Ectodermal cell (in vitro differentiated cells): ENCODE results near the gene OR2AE1. TPM values are rescaled to one million over a fixed set of nuclear protein-coding genes. Genes with fewer than 3 reads are reported as not detected.

Source experiments
- H3K27ac ChIP-seq: 2 replicates; pipeline ENCODE4 v1.7.0; 2013; ENCODE audit warnings: mild to moderate bottlenecking, low read depth, low read length; ENCODE audit not compliant: insufficient read depth, poor library complexity, severe bottlenecking
- H3K27me3 ChIP-seq: 2 replicates; pipeline ENCODE4 v1.7.0; 2013; ENCODE audit warnings: mild to moderate bottlenecking, low read length; ENCODE audit not compliant: insufficient read depth, control insufficient read depth, poor library complexity, severe bottlenecking
- H3K36me3 ChIP-seq: one replicate; pipeline ENCODE4 v1.7.0; 2013; ENCODE audit warnings: low read length; ENCODE audit not compliant: control insufficient read depth, insufficient read depth
- H3K4me1 ChIP-seq: one replicate; pipeline ENCODE4 v1.7.0; 2013; ENCODE audit warnings: low read length; ENCODE audit not compliant: control insufficient read depth, insufficient read depth
- H3K4me3 ChIP-seq: 2 replicates; pipeline ENCODE4 v1.7.0; 2013; ENCODE audit warnings: low read depth, low read length, control low read depth; ENCODE audit not compliant: insufficient read depth
- H3K9me3 ChIP-seq: 2 replicates; pipeline ENCODE4 v1.7.0; 2013; ENCODE audit warnings: mild to moderate bottlenecking, low read length, moderate library complexity; ENCODE audit not compliant: control insufficient read depth
- WGBS, 2 experiments: methylation state at CpG; one replicate each; pipeline ENCODE4 v1.1.7; 2013; ENCODE audit warnings: missing lambda C conversion rate in 2 of 2; 5-methylcytosine and 5-hydroxymethylcytosine counted together
- polyA plus RNA-seq, 4 experiments: library from polyadenylated mRNA; stranded (reverse); fragments of 50-300 nt; gene quantifications; one replicate each; pipeline ENCODE4 v1.2.3, GENCODE V29; 2013

The OR2AE1 gene
- not detected for polyA plus RNA-seq (2013, experiment 1 of 4)
- not detected for polyA plus RNA-seq (2013, experiment 2 of 4)
- polyA plus RNA-seq (2013, experiment 3 of 4), result not detected
- polyA plus RNA-seq (2013, experiment 4 of 4), result not detected

GRCh38 chr7:99876933-99877332 lies at the start of gene OR2AE1:
Gene OR2AE1 (minus strand): TSS chr7:99877033. CDS start chr7:99877033, 0 bp downstream.
- no peak within 1 kb of the TSS for H3K27ac ChIP-seq
- H3K9me3 ChIP-seq, result no peaks in the 10 kb centered on the region
- WGBS, 2 experiments, result 93 to 96% methylated on average over 2 of the region's 3 CpGs
- no peaks in the 10 kb centered on the region for H3K27me3 ChIP-seq
- H3K4me1 ChIP-seq, result no peaks in the 10 kb centered on the region
- H3K4me3 ChIP-seq, result no peak within 1 kb of the TSS
- no peaks in the 10 kb centered on the region for H3K36me3 ChIP-seq

GRCh38 chr7:99926321-99926720 lies 49.5 kb upstream of the OR2AE1 start:
- Histone ChIP-seq H3K9me3 (no peaks in the 10 kb centered on the region), H3K4me1 (no peaks in the 10 kb centered on the region), H3K4me3 (no peak overlapping the region), H3K36me3 (no peaks in the 10 kb centered on the region), H3K27ac (no peak overlapping the region), H3K27me3 (peaks cover 33% of the 10 kb centered on the region)

- H3K36me3 ChIP-seq, result no peaks in the 10 kb centered on the region
- no peak overlapping the region for H3K4me3 ChIP-seq
- H3K27ac ChIP-seq, result no peak overlapping the region
- no peaks in the 10 kb centered on the region for H3K9me3 ChIP-seq
- WGBS, 2 experiments, result 95% methylated on average over 3 of the region's 3 CpGs
- H3K27me3 ChIP-seq, result peaks cover 26% of the 10 kb centered on the region
- H3K4me1 ChIP-seq, result peaks cover 2% of the 10 kb centered on the region
Observed at GRCh38 chr7:99923200-99923599, 46.4 kb upstream of the OR2AE1 start.

GRCh38 chr7:99920149-99920548 lies 43.3 kb upstream of the OR2AE1 start:
- H3K9me3 ChIP-seq, result no peaks in the 10 kb centered on the region
- H3K36me3 ChIP-seq, result no peaks in the 10 kb centered on the region
- peak overlapping the region; percentile 76 for H3K4me3 ChIP-seq
- H3K27me3 ChIP-seq, result no peaks in the 10 kb centered on the region
- H3K27ac ChIP-seq, result no peak overlapping the region
- WGBS, 2 experiments, result 90 to 92% methylated on average over 3 of the region's 3 CpGs
- H3K4me1 ChIP-seq, result peaks cover 6% of the 10 kb centered on the region

- H3K4me3 ChIP-seq, result peak overlapping the region; percentile 76
- WGBS, 2 experiments, result 71 to 79% methylated on average over 4 of the region's 4 CpGs
- no peaks in the 10 kb centered on the region for H3K9me3 ChIP-seq
- peaks cover 6% of the 10 kb centered on the region for H3K4me1 ChIP-seq
- H3K36me3 ChIP-seq, result no peaks in the 10 kb centered on the region
- no peak overlapping the region for H3K27ac ChIP-seq
- H3K27me3 ChIP-seq, result no peaks in the 10 kb centered on the region
Observed at GRCh38 chr7:99919814-99920112, 42.9 kb upstream of the OR2AE1 start.

GRCh38 chr7:99918959-99919813 lies 42.4 kb upstream of the OR2AE1 start, which contains the start of gene TRIM4:
Gene TRIM4 (minus strand): TSS chr7:99919530. CDS start chr7:99919401, 129 bp downstream.
- peaks cover 6% of the 10 kb centered on the region for H3K4me1 ChIP-seq
- H3K36me3 ChIP-seq, result no peaks in the 10 kb centered on the region
- no peaks in the 10 kb centered on the region for H3K9me3 ChIP-seq
- no peaks in the 10 kb centered on the region for H3K27me3 ChIP-seq
- peak within 1 kb of the TSS; percentile 76 for H3K4me3 ChIP-seq
- no peak within 1 kb of the TSS for H3K27ac ChIP-seq
- 5% methylated on average over 81 of the region's 81 CpGs for WGBS, 2 experiments

- Histone ChIP-seq H3K4me1 (no peaks in the 10 kb centered on the region), H3K9me3 (no peaks in the 10 kb centered on the region), H3K27ac (no peak overlapping the region), H3K36me3 (peaks cover 25% of the 10 kb centered on the region), H3K27me3 (no peaks in the 10 kb centered on the region), H3K4me3 (no peak overlapping the region)
- WGBS, 2 experiments, result 89 to 94% methylated on average over 2 of the region's 2 CpGs
Observed at GRCh38 chr7:99910976-99911375, 34.1 kb upstream of the OR2AE1 start.

GRCh38 chr7:99901581-99901980 lies 24.7 kb upstream of the OR2AE1 start:
- WGBS, 2 experiments, result 94 to 96% methylated on average over 10 of the region's 10 CpGs
- no peak overlapping the region for H3K4me3 ChIP-seq
- no peak overlapping the region for H3K27ac ChIP-seq
- H3K4me1 ChIP-seq, result no peaks in the 10 kb centered on the region
- no peaks in the 10 kb centered on the region for H3K9me3 ChIP-seq
- peaks cover 18% of the 10 kb centered on the region for H3K36me3 ChIP-seq
- no peaks in the 10 kb centered on the region for H3K27me3 ChIP-seq

GRCh38 chr7:99899830-99900519 lies 23.1 kb upstream of the OR2AE1 start:
- no peak overlapping the region for H3K4me3 ChIP-seq
- H3K27me3 ChIP-seq, result no peaks in the 10 kb centered on the region
- H3K27ac ChIP-seq, result no peak overlapping the region
- WGBS, 2 experiments, result 90 to 95% methylated on average over 5 of the region's 6 CpGs
- no peaks in the 10 kb centered on the region for H3K4me1 ChIP-seq
- no peaks in the 10 kb centered on the region for H3K9me3 ChIP-seq
- peaks cover 8% of the 10 kb centered on the region for H3K36me3 ChIP-seq

GRCh38 chr7:99898836-99899235 lies 22.0 kb upstream of the OR2AE1 start:
- Histone ChIP-seq H3K9me3 (no peaks in the 10 kb centered on the region), H3K27me3 (no peaks in the 10 kb centered on the region), H3K4me1 (no peaks in the 10 kb centered on the region), H3K4me3 (no peak overlapping the region), H3K27ac (no peak overlapping the region), H3K36me3 (peaks cover 8% of the 10 kb centered on the region)
- 94 to 97% methylated on average over 3 of the region's 3 CpGs for WGBS, 2 experiments
